Endothelial cell of umbilical vein (primary cell): ENCODE data around the gene TTC21A. TPM values are rescaled to one million over a fixed set of nuclear protein-coding genes. Genes with fewer than 3 reads are reported as not detected.

ENCODE experiments used
- BruUV-seq: library from RNA; stranded (reverse); fragments of 400-500 nt; replicated peaks from 2 replicates; lab custom pipeline; 2021; lab: Mats Ljungman, UMichigan
- CTCF ChIA-PET: fragments of 300-600, 350-600 bp; sonication (Branson Sonifier 250); formaldehyde crosslinking; loops from one replicate; lab custom pipeline; 2021; ENCODE audit warnings: antibody characterized with exemption, inconsistent platforms; lab: Charles Lee
- POLR2A ChIA-PET: fragments of 300-600, 350-600 bp; sonication (Branson Sonifier 250); formaldehyde crosslinking; loops from one replicate; lab custom pipeline; 2021; ENCODE audit warnings: antibody characterized with exemption, inconsistent platforms; lab: Charles Lee
- DNase-seq: peaks from one replicate; pipeline ENCODE4 v3.0.0-alpha.2; 2011; ENCODE audit warnings: low read depth, low spot score
- FAIRE-seq: peaks from 2 replicates; lab custom pipeline; 2011; peaks lifted over from hg19 to GRCh38; lab: Jason Lieb, UNC
- H2AFZ ChIP-seq: 2 replicates; pipeline ENCODE4 v1.6.0; 2012; ENCODE audit warnings: low read depth, low read length, control low read depth, inconsistent platforms
- H3K27ac ChIP-seq: 2 replicates; pipeline ENCODE4 v1.5.1; 2011; ENCODE audit warnings: low read depth, mild to moderate bottlenecking, control low read depth, low read length, moderate library complexity; ENCODE audit not compliant: insufficient read depth
- H3K27me3 ChIP-seq, 2 experiments: 2 replicates each; pipeline versions ENCODE4 v1.6.0 to v1.6.1; 2011; ENCODE audit warnings: low read length in 2 of 2, mixed read lengths in 1 of 2; ENCODE audit not compliant: control insufficient read depth in 2 of 2, insufficient read depth in 2 of 2
- H3K36me3 ChIP-seq, 2 experiments: 2 replicates in 1 of 2; 3 replicates in 1 of 2; pipeline ENCODE4 v1.5.1; 2011; ENCODE audit warnings: low read length in 2 of 2, mild to moderate bottlenecking in 1 of 2, moderate library complexity in 1 of 2; ENCODE audit not compliant: control insufficient read depth in 2 of 2, insufficient read depth in 2 of 2; ENCODE audit errors: extremely low read depth in 1 of 2
- H3K4me1 ChIP-seq: 3 replicates; pipeline ENCODE4 v1.5.1; 2011; ENCODE audit warnings: mild to moderate bottlenecking, low read length; ENCODE audit not compliant: control insufficient read depth, insufficient read depth; ENCODE audit errors: extremely low read depth
- H3K4me2 ChIP-seq: 2 replicates; pipeline ENCODE4 v1.6.1; 2011; ENCODE audit warnings: low read length, control low read depth, mixed read lengths; ENCODE audit not compliant: insufficient read depth
- H3K4me3 ChIP-seq, 3 experiments: fragments of 200-600 bp in 1 of 3; sonication (generic), shearing (Covaris generic) in 1 of 3; replicated peaks in 1 of 3; 2 replicates each; pipeline ENCODE4 v1.5.1; 2011 to 2016; ENCODE audit warnings: control low read depth in 3 of 3, low read length in 3 of 3, mild to moderate bottlenecking in 2 of 3, inconsistent platforms in 1 of 3, low read depth in 1 of 3, moderate library complexity in 1 of 3; ENCODE audit not compliant: insufficient read depth in 1 of 3
- H3K79me2 ChIP-seq: 2 replicates; pipeline ENCODE4 v1.6.0; 2012; ENCODE audit warnings: low read length, inconsistent platforms; ENCODE audit not compliant: control insufficient read depth, insufficient read depth
- H3K9ac ChIP-seq: replicated peaks from 2 replicates; pipeline ENCODE3; 2011; ENCODE audit warnings: low read length, control low read depth; ENCODE audit not compliant: insufficient read depth; ENCODE audit errors: extremely low read depth
- H3K9me1 ChIP-seq: replicated peaks from 3 replicates; pipeline ENCODE4 v1.6.0; 2011; ENCODE audit warnings: mild to moderate bottlenecking, low read length; ENCODE audit not compliant: control insufficient read depth, insufficient read depth; ENCODE audit errors: extremely low read depth
- H3K9me3 ChIP-seq: replicated peaks from 2 replicates; pipeline ENCODE4 v1.5.1; 2012; ENCODE audit warnings: low read length, inconsistent platforms; ENCODE audit not compliant: control insufficient read depth, insufficient read depth
- H4K20me1 ChIP-seq: replicated peaks from 2 replicates; pipeline ENCODE3; 2011; ENCODE audit warnings: mild to moderate bottlenecking, low read length; ENCODE audit not compliant: control insufficient read depth, insufficient read depth; ENCODE audit errors: extremely low read depth
- CTCF ChIP-seq, 2 donors: IDR thresholded peaks; 1 replicate in 1 of 2; 2 replicates in 1 of 2; pipeline ENCODE4 v1.5.1; 2011; ENCODE audit warnings: low read length in 2 of 2, mild to moderate bottlenecking in 2 of 2, moderate library complexity in 2 of 2, control low read depth in 1 of 2, inconsistent platforms in 1 of 2, low read depth in 1 of 2; ENCODE audit not compliant: insufficient read depth in 1 of 2; ENCODE audit errors: extremely low read depth in 1 of 2
- EZH2 ChIP-seq: IDR thresholded peaks from 2 replicates; pipeline ENCODE4 v1.6.1; 2012; ENCODE audit warnings: borderline replicate concordance, low read depth, mild to moderate bottlenecking, moderate library complexity, low read length, inconsistent platforms; ENCODE audit not compliant: severe bottlenecking
- FOS ChIP-seq: IDR thresholded peaks from 2 replicates; pipeline ENCODE4 v1.6.1; 2011; ENCODE audit warnings: mild to moderate bottlenecking, low read length, moderate library complexity, borderline replicate concordance; ENCODE audit not compliant: insufficient read depth
- GATA2 ChIP-seq: IDR thresholded peaks from 2 replicates; pipeline ENCODE4 v1.7.0; 2011; ENCODE audit warnings: low read depth, mild to moderate bottlenecking, moderate library complexity, mixed read lengths, low read length; ENCODE audit not compliant: insufficient read length, insufficient read depth
- JUN ChIP-seq: IDR thresholded peaks from 2 replicates; pipeline ENCODE4 v1.6.1; 2011; ENCODE audit warnings: borderline replicate concordance, low read depth; ENCODE audit not compliant: insufficient read length, insufficient read depth
- MAX ChIP-seq: IDR thresholded peaks from 2 replicates; pipeline ENCODE4 v1.6.1; 2011; ENCODE audit not compliant: insufficient read depth, insufficient read length
- MYC ChIP-seq: IDR thresholded peaks from one replicate; pipeline ENCODE4 v1.6.1; 2011; ENCODE audit warnings: mild to moderate bottlenecking, low read depth, low read length
- POLR2A ChIP-seq: IDR thresholded peaks from 2 replicates; pipeline ENCODE4 v1.6.1; 2012; ENCODE audit warnings: low read depth, mild to moderate bottlenecking, control low read depth, low read length
- POLR2AphosphoS5 ChIP-seq: IDR thresholded peaks from 2 replicates; pipeline ENCODE4 v1.6.1; 2012; ENCODE audit warnings: low read depth, mild to moderate bottlenecking, control low read depth, low read length, moderate library complexity; ENCODE audit not compliant: insufficient read depth
- dilution Hi-C: fragments of 300-500 bp; cut with MboI; formaldehyde crosslinking; loops from one replicate; pipeline ENCODE4 v1.15.0; 2019; ENCODE audit warnings: low sequenced_read_pairs; ENCODE audit not compliant: extremely low pct_ligation_motif_present
- intact Hi-C: fragments of 100-400 bp; cut with micrococcal nuclease; formaldehyde crosslinking; loops from one replicate; pipeline ENCODE4 v1.10.0; 2022
- polyA plus RNA-seq, 4 experiments: library from polyadenylated mRNA; depleted of rRNA in 3 of 4; stranded (reverse) in 3 of 4; unstranded in 1 of 4; fragments of >200 nt; gene quantifications; 2 replicates each; pipeline versions ENCODE4 v1.2.1 to v1.2.3, GENCODE V29; 2011 to 2012; ENCODE audit warnings: missing spikeins in 1 of 4
- total RNA-seq: library from RNA; stranded (reverse); gene quantifications from 2 replicates; pipeline ENCODE4 v1.2.3, GENCODE V29; 2021

TTC21A gene
- total and polyA plus RNA-seq, 2 donors (not counting 3 experiments of a cell fraction or from before 2014, with no cell fraction given) = 4.7 to 7.8 TPM

- Histone ChIP-seq H3K9me1 (no peaks in the 10 kb centered on the region), H3K36me3 (peaks cover 0 to 6% of the 10 kb centered on the region in 2 experiments), H3K27me3 (no peaks in the 10 kb centered on the region), H4K20me1 (no peaks in the 10 kb centered on the region), H3K4me1 (peaks cover 18% of the 10 kb centered on the region), H2AFZ (no peak overlapping the region), H3K4me3 (no peak overlapping the region), H3K27ac (no peak overlapping the region), H3K9ac (no peak overlapping the region), H3K9me3 (no peaks in the 10 kb centered on the region), H3K4me2 (no peak overlapping the region), H3K79me2 (peaks cover 11% of the 10 kb centered on the region)
- no peak for DNase-seq
- POLR2A ChIA-PET = no interaction called here
- no TSS peak for BruUV-seq
- CTCF ChIA-PET = interaction anchor here (2.2 kb wide), 1 partner anchor 11 kb away, joined by 7 read pairs; no protein-coding TSS in a partner anchor
- dilution Hi-C loops (no loop called here), intact Hi-C loops (no loop called here)
- TF ChIP-seq EZH2 (no peak), CTCF (IDR thresholded peaks at IDR 0.05; ENCODE audit: extremely low read depth in 1 of 2, insufficient read depth in 1 of 2, low read depth in 1 of 2, low read length in 2 of 2) (no peak), JUN (no peak), MYC (no peak), POLR2AphosphoS5 (no peak), FOS (no peak), GATA2 (no peak), MAX (no peak), POLR2A (no peak)
- no peak for FAIRE-seq
Observed at GRCh38 chr3:39137435-39137936, 30.0 kb downstream of the TTC21A start.
